Measurements from ENCODE around the gene FAM131A.

DNA sequence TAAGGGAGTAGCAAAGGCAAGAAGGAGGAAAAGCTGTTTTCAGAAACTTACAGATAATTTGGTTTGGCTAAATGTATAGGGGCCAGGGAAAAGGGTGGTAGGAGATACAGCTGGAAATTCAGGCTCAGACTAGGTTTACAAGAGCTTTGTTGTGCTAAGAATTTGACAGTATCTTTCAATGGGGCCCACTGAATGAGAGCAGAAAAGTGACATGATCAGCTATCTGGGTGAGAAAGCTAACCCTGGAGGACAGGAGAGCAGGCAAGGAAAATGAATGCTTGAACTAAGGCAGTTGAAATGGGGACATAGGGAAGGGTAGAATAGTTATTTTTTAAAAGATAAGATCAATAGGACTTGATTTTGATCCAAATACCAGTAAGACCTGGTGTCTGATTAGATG lies 25.8 kb upstream of the FAM131A start:
- TF ChIP-seq EP300 (IDR thresholded peaks at IDR 0.05) (no peak), POLR2A (IDR thresholded peaks at IDR 0.05) (no peak)
- TF ChIP-seq, protein P1, sequence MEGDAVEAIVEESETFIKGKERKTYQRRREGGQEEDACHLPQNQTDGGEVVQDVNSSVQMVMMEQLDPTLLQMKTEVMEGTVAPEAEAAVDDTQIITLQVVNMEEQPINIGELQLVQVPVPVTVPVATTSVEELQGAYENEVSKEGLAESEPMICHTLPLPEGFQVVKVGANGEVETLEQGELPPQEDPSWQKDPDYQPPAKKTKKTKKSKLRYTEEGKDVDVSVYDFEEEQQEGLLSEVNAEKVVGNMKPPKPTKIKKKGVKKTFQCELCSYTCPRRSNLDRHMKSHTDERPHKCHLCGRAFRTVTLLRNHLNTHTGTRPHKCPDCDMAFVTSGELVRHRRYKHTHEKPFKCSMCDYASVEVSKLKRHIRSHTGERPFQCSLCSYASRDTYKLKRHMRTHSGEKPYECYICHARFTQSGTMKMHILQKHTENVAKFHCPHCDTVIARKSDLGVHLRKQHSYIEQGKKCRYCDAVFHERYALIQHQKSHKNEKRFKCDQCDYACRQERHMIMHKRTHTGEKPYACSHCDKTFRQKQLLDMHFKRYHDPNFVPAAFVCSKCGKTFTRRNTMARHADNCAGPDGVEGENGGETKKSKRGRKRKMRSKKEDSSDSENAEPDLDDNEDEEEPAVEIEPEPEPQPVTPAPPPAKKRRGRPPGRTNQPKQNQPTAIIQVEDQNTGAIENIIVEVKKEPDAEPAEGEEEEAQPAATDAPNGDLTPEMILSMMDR (IDR thresholded peaks at IDR 0.05): no peak
